HCT116 (cell line): Measurements from ENCODE around the gene GTF2H4.

Experiments
- EZH2 ChIP-seq: fragments of 200-600 bp; sonication (generic); IDR thresholded peaks from 2 replicates; pipeline ENCODE4 v1.6.1; 2017; ENCODE audit warnings: antibody characterized with exemption, mixed run types
- JUND ChIP-seq: IDR thresholded peaks from 2 replicates; pipeline ENCODE4 v1.6.1; 2012
- SRF ChIP-seq: IDR thresholded peaks from 2 replicates; pipeline ENCODE4 v1.6.1; 2012; ENCODE audit warnings: low read depth
- TF ChIP-seq, protein P1 (sequence below), 3 experiments: fragments of 200-600 bp in 1 of 3; sonication (generic) in 1 of 3; IDR thresholded peaks in 2 of 3; conservative IDR thresholded peaks in 1 of 3; 2 replicates each; pipeline ENCODE4 v1.5.1; 2012 to 2017; ENCODE audit warnings: low read depth in 2 of 3, low read length in 2 of 3, antibody characterized with exemption in 1 of 3, borderline replicate concordance in 1 of 3, control low read depth in 1 of 3, mild to moderate bottlenecking in 1 of 3, mixed read lengths in 1 of 3, mixed run types in 1 of 3, moderate library complexity in 1 of 3; ENCODE audit not compliant: insufficient read depth in 1 of 3

DNA sequence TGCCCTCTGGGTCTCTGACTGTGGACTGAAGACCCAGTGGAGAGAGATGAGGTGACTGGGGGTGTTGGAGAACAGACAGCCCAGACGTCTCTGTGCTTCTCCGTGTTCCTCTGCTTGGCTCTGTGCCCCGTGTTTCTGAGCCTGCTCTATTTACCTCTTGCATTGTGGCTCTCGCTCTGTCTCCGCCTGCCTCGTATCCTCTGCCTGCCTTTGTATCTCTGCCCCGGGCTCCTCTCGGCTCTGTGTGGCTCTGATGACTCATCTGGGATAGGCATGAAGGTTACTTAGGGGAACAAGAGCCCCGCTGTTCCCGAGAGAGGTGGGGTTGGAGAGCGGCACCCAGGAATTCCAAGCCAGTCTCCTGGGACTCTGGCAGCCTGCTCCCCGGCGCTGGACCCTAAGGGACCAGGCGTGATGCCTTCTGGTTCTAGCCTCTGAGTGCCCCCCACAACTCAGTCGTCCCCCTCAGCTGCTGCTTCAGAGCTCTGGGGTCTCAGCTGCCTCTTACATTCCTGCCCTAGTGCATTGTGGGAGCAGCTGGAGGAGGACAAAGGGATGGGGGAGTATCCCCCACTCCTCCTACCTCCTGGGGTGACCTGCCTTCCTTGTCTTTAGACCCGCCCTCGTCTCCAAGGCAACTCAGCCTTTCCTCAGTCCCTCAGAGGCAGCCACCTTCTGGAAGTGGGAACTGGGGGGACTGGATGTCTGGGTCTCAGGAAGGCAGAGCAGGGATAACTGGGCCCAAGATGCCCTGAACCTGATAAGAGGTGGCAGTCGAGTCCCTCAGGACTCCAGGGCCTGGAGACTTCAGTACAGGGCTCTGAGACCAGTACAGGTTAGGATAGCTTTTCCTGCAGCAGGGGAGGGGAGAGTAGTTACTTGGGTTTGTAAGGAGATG, 21.8 kb upstream of the GTF2H4 start:
- no peak for TF ChIP-seq EZH2
- TF ChIP-seq SRF: no peak
- TF ChIP-seq, protein P1, sequence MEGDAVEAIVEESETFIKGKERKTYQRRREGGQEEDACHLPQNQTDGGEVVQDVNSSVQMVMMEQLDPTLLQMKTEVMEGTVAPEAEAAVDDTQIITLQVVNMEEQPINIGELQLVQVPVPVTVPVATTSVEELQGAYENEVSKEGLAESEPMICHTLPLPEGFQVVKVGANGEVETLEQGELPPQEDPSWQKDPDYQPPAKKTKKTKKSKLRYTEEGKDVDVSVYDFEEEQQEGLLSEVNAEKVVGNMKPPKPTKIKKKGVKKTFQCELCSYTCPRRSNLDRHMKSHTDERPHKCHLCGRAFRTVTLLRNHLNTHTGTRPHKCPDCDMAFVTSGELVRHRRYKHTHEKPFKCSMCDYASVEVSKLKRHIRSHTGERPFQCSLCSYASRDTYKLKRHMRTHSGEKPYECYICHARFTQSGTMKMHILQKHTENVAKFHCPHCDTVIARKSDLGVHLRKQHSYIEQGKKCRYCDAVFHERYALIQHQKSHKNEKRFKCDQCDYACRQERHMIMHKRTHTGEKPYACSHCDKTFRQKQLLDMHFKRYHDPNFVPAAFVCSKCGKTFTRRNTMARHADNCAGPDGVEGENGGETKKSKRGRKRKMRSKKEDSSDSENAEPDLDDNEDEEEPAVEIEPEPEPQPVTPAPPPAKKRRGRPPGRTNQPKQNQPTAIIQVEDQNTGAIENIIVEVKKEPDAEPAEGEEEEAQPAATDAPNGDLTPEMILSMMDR (IDR thresholded peaks at IDR 0.05 in 2 of 3, conservative IDR thresholded peaks at IDR 0.05 in 1 of 3; ENCODE audit: borderline replicate concordance in 1 of 3, insufficient read depth in 1 of 3, low read depth in 2 of 3, low read length in 2 of 3): no peak
- no peak for TF ChIP-seq JUND
